ENCODE results near the gene SYS1. TPM values are rescaled to one million over a fixed set of nuclear protein-coding genes. Genes with fewer than 3 reads are reported as not detected.

Gene SYS1
- total and polyA plus RNA-seq, 2 donors (not counting 3 experiments of a cell fraction or from before 2014, with no cell fraction given), result 27.4 to 79.6 TPM

GRCh38 chr20:45322952-45323383 is 40.0 kb upstream of the SYS1 start:
- H3K36me3 ChIP-seq (ENCODE audit: control insufficient read depth in 2 of 2, extremely low read depth in 1 of 2, insufficient read depth in 2 of 2, low read length in 2 of 2), result peaks cover 0 to 3% of the 10 kb centered on the region in 2 experiments
- no peak overlapping the region for H2AFZ ChIP-seq (ENCODE audit: low read depth, low read length)
- no peaks in the 10 kb centered on the region for H4K20me1 ChIP-seq (replicated peaks; ENCODE audit: control insufficient read depth, extremely low read depth, insufficient read depth, low read length)
- H3K9ac ChIP-seq (replicated peaks; ENCODE audit: extremely low read depth, insufficient read depth, low read length), result no peak overlapping the region
- H3K27ac ChIP-seq (ENCODE audit: insufficient read depth, low read depth, low read length), result no peak overlapping the region
- dilution Hi-C loops (cut with MboI; ENCODE audit: extremely low pct_ligation_motif_present, low sequenced_read_pairs), result no loop called here
- H3K4me2 ChIP-seq (ENCODE audit: insufficient read depth, low read length), result no peak overlapping the region
- H3K9me3 ChIP-seq (replicated peaks; ENCODE audit: control insufficient read depth, insufficient read depth, low read length), result no peaks in the 10 kb centered on the region
- peak; percentile 8 for FAIRE-seq
- no TSS peak for BruUV-seq (replicated peaks)
- H3K4me3 ChIP-seq (replicated peaks in 1 of 3; ENCODE audit: insufficient read depth in 1 of 3, low read depth in 1 of 3, low read length in 3 of 3), result no peak overlapping the region
- CTCF ChIA-PET, result interaction anchor here (0.8 to 15.2 kb wide), 22 partner anchors 10 to 448 kb away, joined by 3 to 389 read pairs (median 4); partner anchors contain the start of gene SYS1
- H3K9me1 ChIP-seq (replicated peaks; ENCODE audit: control insufficient read depth, extremely low read depth, insufficient read depth, low read length), result no peaks in the 10 kb centered on the region
- peak; percentile 41 for DNase-seq (ENCODE audit: low read depth, low spot score)
- intact Hi-C loops (cut with micrococcal nuclease), result loop anchor here (1.0 kb wide), 2 partner anchors 113 to 127 kb away; no protein-coding TSS in a partner anchor
- peaks cover 2% of the 10 kb centered on the region in 2 experiments for H3K27me3 ChIP-seq (ENCODE audit: control insufficient read depth in 2 of 2, insufficient read depth in 2 of 2, low read length in 2 of 2)
- no peaks in the 10 kb centered on the region for H3K79me2 ChIP-seq (ENCODE audit: control insufficient read depth, insufficient read depth, low read length)
- no peaks in the 10 kb centered on the region for H3K4me1 ChIP-seq (ENCODE audit: control insufficient read depth, extremely low read depth, insufficient read depth, low read length)
- peak in 1 of 2 donors; percentile 15 for TF ChIP-seq CTCF (IDR thresholded peaks at IDR 0.05; ENCODE audit: extremely low read depth in 1 of 2, insufficient read depth in 1 of 2, low read depth in 1 of 2, low read length in 2 of 2)
- no peak for TF ChIP-seq GATA2 (IDR thresholded peaks at IDR 0.05; ENCODE audit: insufficient read depth, insufficient read length, low read depth, low read length)
- POLR2A ChIA-PET, result interaction anchor here (0.5 to 0.9 kb wide), 2 partner anchors 18 to 24 kb away, joined by 5 to 6 read pairs; no protein-coding TSS in a partner anchor

- Histone ChIP-seq H3K27ac (ENCODE audit: insufficient read depth, low read depth, low read length) (no peak overlapping the region), H3K79me2 (ENCODE audit: control insufficient read depth, insufficient read depth, low read length) (no peaks in the 10 kb centered on the region), H3K9me1 (replicated peaks; ENCODE audit: control insufficient read depth, extremely low read depth, insufficient read depth, low read length) (no peaks in the 10 kb centered on the region), H3K4me1 (ENCODE audit: control insufficient read depth, extremely low read depth, insufficient read depth, low read length) (no peaks in the 10 kb centered on the region), H2AFZ (ENCODE audit: low read depth, low read length) (no peak overlapping the region), H3K9ac (replicated peaks; ENCODE audit: extremely low read depth, insufficient read depth, low read length) (no peak overlapping the region), H3K9me3 (replicated peaks; ENCODE audit: control insufficient read depth, insufficient read depth, low read length) (no peaks in the 10 kb centered on the region), H3K36me3 (ENCODE audit: control insufficient read depth in 2 of 2, extremely low read depth in 1 of 2, insufficient read depth in 2 of 2, low read length in 2 of 2) (peaks cover 0 to 3% of the 10 kb centered on the region in 2 experiments), H3K4me3 (replicated peaks in 1 of 3; ENCODE audit: insufficient read depth in 1 of 3, low read depth in 1 of 3, low read length in 3 of 3) (no peak overlapping the region), H3K27me3 (ENCODE audit: control insufficient read depth in 2 of 2, insufficient read depth in 2 of 2, low read length in 2 of 2) (no peaks in the 10 kb centered on the region), H3K4me2 (ENCODE audit: insufficient read depth, low read length) (no peak overlapping the region), H4K20me1 (replicated peaks; ENCODE audit: control insufficient read depth, extremely low read depth, insufficient read depth, low read length) (no peaks in the 10 kb centered on the region)
- DNase-seq (ENCODE audit: low read depth, low spot score), result no peak
- TF ChIP-seq JUN (IDR thresholded peaks at IDR 0.05; ENCODE audit: borderline replicate concordance, insufficient read depth, insufficient read length, low read depth) (no peak), CTCF (IDR thresholded peaks at IDR 0.05; ENCODE audit: extremely low read depth in 1 of 2, insufficient read depth in 1 of 2, low read depth in 1 of 2, low read length in 2 of 2) (no peak), FOS (IDR thresholded peaks at IDR 0.05; ENCODE audit: borderline replicate concordance, insufficient read depth, low read length) (no peak), GATA2 (IDR thresholded peaks at IDR 0.05; ENCODE audit: insufficient read depth, insufficient read length, low read depth, low read length) (no peak), EZH2 (IDR thresholded peaks at IDR 0.05; ENCODE audit: borderline replicate concordance, low read depth, low read length, severe bottlenecking) (no peak), POLR2A (IDR thresholded peaks at IDR 0.05; ENCODE audit: low read depth, low read length) (no peak), POLR2AphosphoS5 (IDR thresholded peaks at IDR 0.05; ENCODE audit: insufficient read depth, low read depth, low read length) (no peak)
- intact Hi-C loops (cut with micrococcal nuclease), result loop anchor here (1.0 kb wide), 2 partner anchors 113 to 127 kb away; no protein-coding TSS in a partner anchor
- ChIA-PET POLR2A (interaction anchor here (0.5 kb wide), 1 partner anchor 18 kb away, joined by 5 read pairs; no protein-coding TSS in a partner anchor), CTCF (interaction anchor here (0.8 to 15.2 kb wide), 14 partner anchors 11 to 448 kb away, joined by 3 to 389 read pairs (median 8); partner anchors contain the start of gene SYS1)
- no TSS peak for BruUV-seq (replicated peaks)
- no peak for FAIRE-seq
- dilution Hi-C loops (cut with MboI; ENCODE audit: extremely low pct_ligation_motif_present, low sequenced_read_pairs), result no loop called here
Measured at GRCh38 chr20:45323731-45324130, 39.2 kb upstream of the SYS1 start.
